NCI-H82 treated with DMSO at 0.1 percent for 48 hours (cell line): ENCODE data around the gene VAV3.
"Not testable (repeated sequence)": the region's sequence is repeated elsewhere in the genome, so short reads cannot be mapped to it uniquely, and the experiment has no call there.

Experiments
- DNase-seq: peaks from one replicate; lab custom pipeline; 2025; ENCODE audit not compliant: unreplicated experiment; lab: John Stamatoyannopoulos, UW

Gene VAV3

GRCh38 chr1:107661158-107661557 is 303.8 kb downstream of the VAV3 start:
- DNase-seq = no peak

GRCh38 chr1:107659961-107660360 is 305.0 kb downstream of the VAV3 start:
- no peak for DNase-seq

GRCh38 chr1:107657356-107657755 is 307.6 kb downstream of the VAV3 start:
- DNase-seq = no peak

- no peak for DNase-seq
Observed at GRCh38 chr1:107653765-107654164, 311.2 kb downstream of the VAV3 start.

- DNase-seq = no peak
Observed at GRCh38 chr1:107653005-107653404, 312.0 kb downstream of the VAV3 start.

GRCh38 chr1:107650825-107651224 is 314.2 kb downstream of the VAV3 start:
- DNase-seq = not testable (repeated sequence)

GRCh38 chr1:107649023-107649422 is 316.0 kb downstream of the VAV3 start:
- peak; percentile 89 for DNase-seq

- no peak for DNase-seq
Observed at GRCh38 chr1:107648071-107648470, 316.9 kb downstream of the VAV3 start.

- DNase-seq = no peak
Observed at GRCh38 chr1:107647012-107647411, 318.0 kb downstream of the VAV3 start.

- no peak for DNase-seq
Observed at GRCh38 chr1:107643766-107644165, 321.2 kb downstream of the VAV3 start.

GRCh38 chr1:107640207-107640606 is 324.8 kb downstream of the VAV3 start:
- DNase-seq = no peak

GRCh38 chr1:107637101-107637500 is 327.9 kb downstream of the VAV3 start:
- DNase-seq = no peak

GRCh38 chr1:107633596-107633995 is 331.4 kb downstream of the VAV3 start:
- no peak for DNase-seq

- DNase-seq = no peak
Observed at GRCh38 chr1:107626073-107626796, 338.7 kb downstream of the VAV3 start.

- DNase-seq = no peak
Observed at GRCh38 chr1:107625405-107626029, 339.5 kb downstream of the VAV3 start.

- DNase-seq = no peak
Observed at GRCh38 chr1:107623431-107623830, 341.5 kb downstream of the VAV3 start.

GRCh38 chr1:107622966-107623365 is 342.0 kb downstream of the VAV3 start:
- no peak for DNase-seq

GRCh38 chr1:107622535-107622934 is 342.4 kb downstream of the VAV3 start:
- DNase-seq = no peak

- no peak for DNase-seq
Observed at GRCh38 chr1:107620753-107621152, 344.2 kb downstream of the VAV3 start.

- DNase-seq = no peak
Observed at GRCh38 chr1:107618539-107618938, 346.4 kb downstream of the VAV3 start.

GRCh38 chr1:107617921-107618320 is 347.1 kb downstream of the VAV3 start:
- DNase-seq = no peak

- no peak for DNase-seq
Observed at GRCh38 chr1:107617456-107617855, 347.5 kb downstream of the VAV3 start.

- DNase-seq = no peak
Observed at GRCh38 chr1:107609808-107610207, 355.2 kb downstream of the VAV3 start.
